GM12878 (cell line): Measurements from ENCODE around the gene QPCT.

Source experiments
- EGR1 ChIP-seq, 2 experiments: IDR thresholded peaks; 1 replicate in 1 of 2; 2 replicates in 1 of 2; pipeline ENCODE4 v1.6.1; 2011 to 2012; ENCODE audit warnings: low read depth in 2 of 2, low read length in 2 of 2, borderline replicate concordance in 1 of 2, mild to moderate bottlenecking in 1 of 2, moderate library complexity in 1 of 2
- TCF12 ChIP-seq: IDR thresholded peaks from 2 replicates; pipeline ENCODE4 v1.6.1; 2011; ENCODE audit warnings: low read depth, mild to moderate bottlenecking, low read length

GRCh38 chr2:37372000-37372399 lies 27.6 kb downstream of the QPCT start:
- TF ChIP-seq EGR1 (IDR thresholded peaks at IDR 0.05; ENCODE audit: borderline replicate concordance in 1 of 2, low read depth in 2 of 2, low read length in 2 of 2): no peak
- no peak for TF ChIP-seq TCF12
